ENCODE data around the gene CTDP1. TPM values are rescaled to one million over a fixed set of nuclear protein-coding genes. Genes with fewer than 3 reads are reported as not detected.

Gene CTDP1
- total RNA-seq, 4 donors from 2014 or later, result 20.7 to 36.2 (median 25.8) TPM

DNA sequence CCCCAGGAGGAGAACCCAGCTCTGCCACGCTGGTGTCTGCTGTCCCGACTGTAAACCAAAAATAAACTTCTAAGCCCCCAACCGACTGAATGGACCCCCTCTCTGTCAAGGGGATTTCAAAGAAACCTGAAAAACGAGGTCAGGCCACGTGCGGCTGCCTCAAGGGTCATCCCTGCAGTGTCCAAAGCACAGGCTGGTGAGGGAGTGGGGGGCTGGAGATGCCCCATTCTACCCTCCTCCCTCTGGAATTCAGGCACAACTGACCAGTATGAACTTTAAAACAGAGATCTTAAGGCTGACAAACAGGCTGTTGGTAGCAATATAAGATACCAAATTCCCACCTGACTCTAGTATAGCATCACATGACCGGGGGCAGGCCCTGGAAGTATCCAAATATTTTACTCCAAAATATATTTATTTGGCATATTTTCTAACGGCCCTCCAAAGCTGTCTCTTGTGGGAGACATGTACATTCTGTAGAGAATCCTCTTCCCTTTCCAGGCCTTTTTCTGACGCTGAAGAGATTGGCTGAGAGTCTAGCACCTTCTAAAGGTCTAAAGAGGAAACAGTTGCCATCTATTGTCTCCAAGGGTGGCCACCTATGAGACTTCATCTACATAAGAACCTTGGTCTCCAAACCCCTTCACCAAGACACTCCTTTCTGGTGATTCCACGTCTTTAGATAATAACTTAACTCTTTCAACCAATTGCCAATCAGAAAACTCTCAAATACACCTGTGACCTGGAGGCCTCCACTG, 40.4 kb upstream of the CTDP1 start:
- H3K36me3 ChIP-seq, result no peaks in the 10 kb centered on the region
- H3K4me1 ChIP-seq, result peaks cover 0 to 6% (median 0%) of the 10 kb centered on the region in 4 donors
- no peak for TF ChIP-seq POLR2A (IDR thresholded peaks at IDR 0.05)
- TF ChIP-seq, protein P1, sequence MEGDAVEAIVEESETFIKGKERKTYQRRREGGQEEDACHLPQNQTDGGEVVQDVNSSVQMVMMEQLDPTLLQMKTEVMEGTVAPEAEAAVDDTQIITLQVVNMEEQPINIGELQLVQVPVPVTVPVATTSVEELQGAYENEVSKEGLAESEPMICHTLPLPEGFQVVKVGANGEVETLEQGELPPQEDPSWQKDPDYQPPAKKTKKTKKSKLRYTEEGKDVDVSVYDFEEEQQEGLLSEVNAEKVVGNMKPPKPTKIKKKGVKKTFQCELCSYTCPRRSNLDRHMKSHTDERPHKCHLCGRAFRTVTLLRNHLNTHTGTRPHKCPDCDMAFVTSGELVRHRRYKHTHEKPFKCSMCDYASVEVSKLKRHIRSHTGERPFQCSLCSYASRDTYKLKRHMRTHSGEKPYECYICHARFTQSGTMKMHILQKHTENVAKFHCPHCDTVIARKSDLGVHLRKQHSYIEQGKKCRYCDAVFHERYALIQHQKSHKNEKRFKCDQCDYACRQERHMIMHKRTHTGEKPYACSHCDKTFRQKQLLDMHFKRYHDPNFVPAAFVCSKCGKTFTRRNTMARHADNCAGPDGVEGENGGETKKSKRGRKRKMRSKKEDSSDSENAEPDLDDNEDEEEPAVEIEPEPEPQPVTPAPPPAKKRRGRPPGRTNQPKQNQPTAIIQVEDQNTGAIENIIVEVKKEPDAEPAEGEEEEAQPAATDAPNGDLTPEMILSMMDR (IDR thresholded peaks at IDR 0.05), result no peak
- H3K27ac ChIP-seq, result no peak overlapping the region
- H3K9me3 ChIP-seq, result no peaks in the 10 kb centered on the region
- H3K27me3 ChIP-seq, result peaks cover 0 to 6% of the 10 kb centered on the region in 2 donors
- no peak overlapping the region for H3K4me3 ChIP-seq
- no peak for DNase-seq

DNA sequence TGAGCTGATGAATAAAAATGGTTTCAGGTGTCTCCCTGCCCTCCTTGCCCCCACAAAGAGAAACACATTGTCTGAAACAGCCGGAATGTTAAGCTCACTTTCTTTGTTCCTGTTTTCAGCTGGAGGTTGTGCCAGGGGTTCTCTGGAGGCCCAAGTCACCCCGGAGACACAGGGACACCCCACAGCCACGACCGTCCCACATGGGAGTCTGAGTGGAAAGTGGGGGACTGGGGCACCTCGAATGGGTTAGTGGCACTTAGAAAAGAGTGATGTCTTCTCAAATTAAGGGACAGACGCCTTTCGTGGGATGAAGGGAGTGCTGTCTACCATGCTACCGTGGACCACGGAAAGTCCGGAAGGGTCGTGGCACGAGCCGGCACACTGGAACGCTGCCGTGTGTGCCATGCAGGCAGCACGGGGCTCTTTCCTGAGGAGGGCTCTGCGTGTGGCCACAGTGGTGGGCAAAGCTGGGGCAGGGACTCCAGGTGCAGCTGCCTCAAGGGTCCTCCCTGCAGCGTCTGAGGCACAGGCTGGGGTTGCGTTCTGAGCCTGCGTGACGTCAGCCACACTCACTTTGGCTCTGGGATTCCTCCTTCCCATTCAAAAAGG, 39.4 kb upstream of the CTDP1 start:
- peaks cover 0 to 6% of the 10 kb centered on the region in 2 donors for H3K27me3 ChIP-seq
- no peak overlapping the region for H3K4me3 ChIP-seq
- DNase-seq, result no peak
- H3K9me3 ChIP-seq, result no peaks in the 10 kb centered on the region
- no peaks in the 10 kb centered on the region for H3K36me3 ChIP-seq
- TF ChIP-seq, protein P1 (IDR thresholded peaks at IDR 0.05), result no peak
- TF ChIP-seq POLR2A (IDR thresholded peaks at IDR 0.05), result no peak
- no peak overlapping the region for H3K27ac ChIP-seq
- H3K4me1 ChIP-seq, result peaks cover 0 to 6% (median 0%) of the 10 kb centered on the region in 4 donors

DNA sequence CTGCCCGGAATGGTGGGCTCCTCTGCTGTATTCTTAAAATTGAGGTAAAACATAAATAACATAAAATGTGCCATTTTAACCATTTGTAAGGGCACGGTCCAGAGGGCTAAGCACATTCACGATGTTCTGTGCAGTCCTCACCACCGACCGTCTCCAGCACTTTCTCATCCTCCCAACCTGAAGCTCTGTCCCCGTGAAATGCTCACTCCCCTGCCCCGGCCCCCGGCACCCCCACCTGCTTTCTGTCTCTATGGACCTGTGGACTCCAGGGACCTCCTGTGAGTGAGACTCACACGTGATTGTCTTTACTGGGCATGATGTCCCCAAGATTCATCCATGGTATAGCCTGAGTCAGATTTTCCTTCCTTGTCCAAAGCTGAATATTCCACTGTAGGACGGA, 38.7 kb upstream of the CTDP1 start:
- DNase-seq, result no peak
- peaks cover 0 to 6% of the 10 kb centered on the region in 2 donors for H3K27me3 ChIP-seq
- no peak for TF ChIP-seq POLR2A (IDR thresholded peaks at IDR 0.05)
- TF ChIP-seq, protein P1 (IDR thresholded peaks at IDR 0.05), result no peak

DNA sequence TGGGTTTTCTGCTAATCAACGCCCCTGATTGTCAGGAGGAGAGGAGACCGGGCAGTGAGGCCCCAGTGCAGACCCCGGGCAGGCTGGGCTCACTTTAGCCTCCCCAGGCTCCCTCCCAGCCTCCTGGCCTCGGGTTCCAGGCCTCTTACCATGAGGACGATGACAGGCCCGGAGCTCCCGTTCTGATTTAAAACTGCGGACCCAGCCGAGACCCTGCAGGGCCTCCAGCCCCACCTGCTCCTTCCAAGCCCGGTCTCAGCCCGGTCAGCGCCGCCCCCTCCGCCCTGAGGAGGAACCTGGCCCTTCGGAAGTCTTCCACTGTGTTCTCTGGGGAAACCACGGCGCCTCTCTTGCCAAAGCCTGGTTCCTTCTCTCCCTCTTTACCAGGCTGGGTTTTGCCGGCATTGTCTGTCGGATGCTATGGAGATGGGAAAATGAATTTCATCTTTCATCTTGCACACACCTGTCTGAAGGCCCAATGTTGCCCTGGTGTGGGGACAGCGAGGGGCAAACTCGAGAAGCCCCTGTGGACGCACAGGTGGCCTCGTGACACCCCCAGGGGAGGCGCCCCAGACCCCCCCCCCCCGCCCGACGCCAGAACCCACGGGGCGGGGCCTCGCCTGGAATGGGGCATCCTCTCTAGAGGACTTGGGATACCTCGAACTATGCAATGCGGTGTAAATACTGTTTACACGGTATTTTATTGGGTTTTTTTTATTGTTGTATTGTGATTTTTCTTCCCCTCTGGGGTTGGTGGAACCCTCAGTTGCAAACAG, 37.7 kb upstream of the CTDP1 start:
- TF ChIP-seq, protein P1 (IDR thresholded peaks at IDR 0.05), result no peak
- no peak for TF ChIP-seq POLR2A (IDR thresholded peaks at IDR 0.05)
- H3K27ac ChIP-seq, result no peak overlapping the region
- H3K27me3 ChIP-seq, result peaks cover 0 to 6% of the 10 kb centered on the region in 2 donors
- H3K36me3 ChIP-seq, result no peaks in the 10 kb centered on the region
- peaks cover 0 to 6% (median 0%) of the 10 kb centered on the region in 4 donors for H3K4me1 ChIP-seq
- H3K9me3 ChIP-seq, result no peaks in the 10 kb centered on the region
- no peak overlapping the region for H3K4me3 ChIP-seq
- DNase-seq, result no peak

More for the DNA sequence above, 38.7 kb upstream of the CTDP1 start:
- H3K27ac ChIP-seq, result no peak overlapping the region
- no peak overlapping the region for H3K4me3 ChIP-seq
- peaks cover 0 to 6% (median 0%) of the 10 kb centered on the region in 4 donors for H3K4me1 ChIP-seq
- H3K36me3 ChIP-seq, result no peaks in the 10 kb centered on the region
- H3K9me3 ChIP-seq, result no peaks in the 10 kb centered on the region

DNA sequence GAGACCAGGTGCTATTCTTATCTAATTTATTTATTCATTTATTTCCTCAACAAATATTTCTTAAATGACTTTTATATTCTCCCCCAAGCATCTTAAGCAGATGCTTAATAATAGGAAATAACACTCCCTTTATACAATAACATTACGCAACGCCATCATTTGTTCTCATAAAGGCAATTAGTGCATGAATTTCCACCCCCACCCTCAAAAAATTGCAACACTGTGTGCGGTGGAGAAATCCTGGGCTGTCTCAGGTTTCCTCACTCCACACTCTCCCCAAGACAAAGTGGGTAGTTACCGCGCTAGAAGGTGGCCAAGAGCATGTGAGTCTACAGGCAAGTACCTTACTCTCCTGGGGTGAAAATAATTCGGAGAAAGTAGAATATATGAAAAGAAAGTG, 37.0 kb upstream of the CTDP1 start:
- Histone ChIP-seq H3K36me3 (no peaks in the 10 kb centered on the region), H3K4me3 (no peak overlapping the region), H3K27me3 (peaks cover 0 to 3% of the 10 kb centered on the region in 2 donors), H3K9me3 (no peaks in the 10 kb centered on the region), H3K4me1 (peaks cover 0 to 6% (median 0%) of the 10 kb centered on the region in 4 donors), H3K27ac (peak overlapping the region in 1 of 4 donors; percentile 17)
- no peak for DNase-seq
- no peak for TF ChIP-seq POLR2A (IDR thresholded peaks at IDR 0.05)
